ENCODE measurements around the gene TAF11L5. TPM values are rescaled to one million over a fixed set of nuclear protein-coding genes. Genes with fewer than 3 reads are reported as not detected.
"Not testable (repeated sequence)": the region's sequence is repeated elsewhere in the genome, so short reads cannot be mapped to it uniquely, and the experiment has no call there.

Gene TAF11L5
- total RNA-seq (2011; cell fraction: chromatin; rRNA removed; ENCODE audit: low replicate concordance), result 1.5 and 10.5 TPM in 2 replicates
- total RNA-seq (2011; cell fraction: nucleolus; rRNA removed), result 3.8 and 9.5 TPM in 2 replicates
- total RNA-seq (2011; cell fraction: nucleoplasm; rRNA removed), result 2.9 and 3.1 TPM in 2 replicates
- total RNA-seq (2014; rRNA removed), result 0.57 and 0.68 TPM in 2 replicates
- total RNA-seq (2014; rRNA removed; fragmentation: Illumina TruSeq; extraction: Trizol), result 0.29 TPM in 1 of 2 replicates, not detected in the other
- not detected in 2 replicates for total RNA-seq (2015; rRNA removed; fragmentation: Illumina TruSeq; extraction: Trizol)
- 0.53 TPM in 1 of 2 replicates, not detected in the other for total RNA-seq (2021)
- polyA plus RNA-seq (2011; rRNA removed), result 3.7 TPM in 1 of 2 replicates, not detected in the other
- 2.4 TPM in 1 of 2 replicates, not detected in the other for polyA plus RNA-seq (2011; cell fraction: cytosol; rRNA removed)
- polyA plus RNA-seq (2011; cell fraction: nucleus; rRNA removed), result 4.9 TPM in 1 of 2 replicates, not detected in the other
- 0.78 and 0.87 TPM in 2 replicates for polyA plus RNA-seq (2012)
- not detected in 2 replicates for polyA plus RNA-seq (2014; fragmentation: Illumina TruSeq; extraction: Trizol)
- polyA plus RNA-seq (2014; fragmentation: Nextera tagmentation; extraction: Ambion mirVana), result under 1 TPM in 1 of 2 experiments, not detected in 1; 0.27 TPM
- 0.20 TPM in 1 of 2 replicates, not detected in the other for polyA plus RNA-seq (2014; rRNA removed)
- 1.7 and 18.8 TPM in 2 replicates for polyA minus RNA-seq (2011; rRNA and poly(A)+ RNA removed)
- 2.7 TPM in 1 of 2 replicates, not detected in the other for polyA minus RNA-seq (2011; cell fraction: cytosol; rRNA and poly(A)+ RNA removed)
- polyA minus RNA-seq (2011; cell fraction: nucleus; rRNA and poly(A)+ RNA removed), result 4.2 and 36.1 TPM in 2 replicates
- Bru-seq, nascent RNA, result not detected
- not detected for BruChase-seq, experiment 1, labeled RNA remaining after a 2-hour chase
- BruChase-seq, experiment 2, labeled RNA remaining after a 6-hour chase, result not detected
- long read RNA-seq, experiment 1, result 0 reads
- long read RNA-seq, experiment 2, result 0 reads
- long read RNA-seq, experiment 3, result 0 reads

DNA sequence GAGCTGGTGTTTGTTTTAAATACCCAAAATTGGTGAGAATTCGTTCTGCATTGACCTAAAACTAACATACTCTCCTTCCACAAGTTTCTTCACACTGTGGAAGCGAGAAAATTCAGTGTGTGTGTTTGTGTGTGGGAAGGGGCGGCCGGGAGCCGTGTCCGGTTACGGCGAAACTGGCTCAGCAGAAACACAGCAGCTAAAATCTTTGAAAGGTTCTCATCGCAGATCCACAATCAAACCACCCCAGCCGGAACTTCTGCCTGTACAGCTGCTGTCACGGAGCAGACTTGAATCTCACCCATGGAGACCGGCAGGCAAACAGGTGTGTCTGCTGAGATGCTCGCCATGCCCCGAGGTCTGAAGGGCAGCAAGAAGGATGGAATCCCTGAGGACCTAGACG is at the start of gene TAF11L5:
TAF11L5 (plus strand) TSS at position 301 of the 400 bp plus-strand sequence.
- in situ Hi-C loops (cut with MboI), result loop anchor here (5.0 kb wide), 1 partner anchor 82 kb away; no protein-coding TSS in a partner anchor

GRCh38 chr5:17477043-17477442 is 48.0 kb upstream of the TAF11L5 start:
- POLR2A ChIA-PET, result interaction anchor here (0.6 to 0.7 kb wide), 2 partner anchors 8 to 9 kb away, joined by 3 to 4 read pairs; no protein-coding TSS in a partner anchor

More for the DNA sequence above, at the start of gene TAF11L5:
- H3K9ac ChIP-seq (ENCODE audit: insufficient read depth in 1 of 2, low read depth in 2 of 2, low read length in 2 of 2); H4K20me1 ChIP-seq (replicated peaks; ENCODE audit: control insufficient read depth, insufficient read depth, low read length); H3K4me2 ChIP-seq (ENCODE audit: insufficient read depth, low read length); POLR2A ChIA-PET; H3K79me2 ChIP-seq (ENCODE audit: control insufficient read depth, insufficient read depth, low read length); H3K27me3 ChIP-seq (ENCODE audit: control insufficient read depth in 2 of 2, insufficient read depth in 2 of 2, low read length in 2 of 2); H3K4me3 ChIP-seq; ATAC-seq; FAIRE-seq; DNase-seq (ENCODE audit: extremely low read depth in 1 of 4, low spot score in 3 of 4); H3K27ac ChIP-seq (ENCODE audit: extremely low read depth, low read depth, low read length); H2AFZ ChIP-seq (ENCODE audit: low read depth, low read length); H3K36me3 ChIP-seq (ENCODE audit: control insufficient read depth, insufficient read depth, low read length); H3K4me1 ChIP-seq (replicated peaks in 1 of 2; ENCODE audit: control insufficient read depth in 2 of 2, insufficient read depth in 2 of 2, low read length in 2 of 2); BruUV-seq (replicated peaks); H3K9me3 ChIP-seq (replicated peaks; ENCODE audit: control insufficient read depth, insufficient read depth, low read depth, low read length); intact Hi-C loops (cut with micrococcal nuclease); CTCF ChIA-PET (ENCODE audit: low intra/inter-chr PET ratio); H3K9me1 ChIP-seq (ENCODE audit: control insufficient read depth, insufficient read depth, low read length): not testable (repeated sequence)
- WGBS (ENCODE audit: insufficient coverage, low coverage, missing lambda C conversion rate), result no CpG with 5 or more reads among the region's 15 CpGs

More at GRCh38 chr5:17477043-17477442, 48.0 kb upstream of the TAF11L5 start:
- DNase-seq (ENCODE audit: extremely low read depth in 1 of 4, low spot score in 3 of 4) (no peak), ATAC-seq (no peak), FAIRE-seq (no peak)
- Histone ChIP-seq H3K4me3 (no peak overlapping the region), H3K79me2 (ENCODE audit: control insufficient read depth, insufficient read depth, low read length) (no peaks in the 10 kb centered on the region), H3K9me1 (ENCODE audit: control insufficient read depth, insufficient read depth, low read length) (no peaks in the 10 kb centered on the region), H3K4me2 (ENCODE audit: insufficient read depth, low read length) (no peak overlapping the region), H3K9ac (ENCODE audit: insufficient read depth in 1 of 2, low read depth in 2 of 2, low read length in 2 of 2) (no peak overlapping the region), H3K27me3 (ENCODE audit: control insufficient read depth in 2 of 2, insufficient read depth in 2 of 2, low read length in 2 of 2) (no peaks in the 10 kb centered on the region), H3K9me3 (replicated peaks; ENCODE audit: control insufficient read depth, insufficient read depth, low read depth, low read length) (no peaks in the 10 kb centered on the region), H4K20me1 (replicated peaks; ENCODE audit: control insufficient read depth, insufficient read depth, low read length) (no peaks in the 10 kb centered on the region), H3K36me3 (ENCODE audit: control insufficient read depth, insufficient read depth, low read length) (no peaks in the 10 kb centered on the region), H2AFZ (ENCODE audit: low read depth, low read length) (no peak overlapping the region), H3K4me1 (replicated peaks in 1 of 2; ENCODE audit: control insufficient read depth in 2 of 2, insufficient read depth in 2 of 2, low read length in 2 of 2) (no peaks in the 10 kb centered on the region), H3K27ac (ENCODE audit: extremely low read depth, low read depth, low read length) (no peak overlapping the region)
- 0% methylated on average over 3 of the region's 3 CpGs for WGBS (ENCODE audit: insufficient coverage, low coverage, missing lambda C conversion rate)
- in situ Hi-C loops (cut with MboI), result loop anchor here (25.0 kb wide), 1 partner anchor 835 kb away; no protein-coding TSS in a partner anchor
- no TSS peak for BruUV-seq (replicated peaks)
- CTCF ChIA-PET (ENCODE audit: low intra/inter-chr PET ratio), result no interaction called here
- TF ChIP-seq MBD1 (CRISPR knock-in tag; IDR thresholded peaks at IDR 0.05), result no peak
- TF ChIP-seq ZNF274 (IDR thresholded peaks at IDR 0.05; ENCODE audit: borderline replicate concordance, low read depth, low read length), result no peak
- no peak for TF ChIP-seq PHTF2 (CRISPR knock-in tag; IDR thresholded peaks at IDR 0.05)
- no peak for TF ChIP-seq MEF2A (IDR thresholded peaks at IDR 0.05; ENCODE audit: control insufficient read depth, low read depth, low read length)
- no peak for TF ChIP-seq ELF4 (CRISPR knock-in tag; IDR thresholded peaks at IDR 0.05)
- no peak for TF ChIP-seq SMARCA4 (IDR thresholded peaks at IDR 0.05)
- TF ChIP-seq, protein P1, sequence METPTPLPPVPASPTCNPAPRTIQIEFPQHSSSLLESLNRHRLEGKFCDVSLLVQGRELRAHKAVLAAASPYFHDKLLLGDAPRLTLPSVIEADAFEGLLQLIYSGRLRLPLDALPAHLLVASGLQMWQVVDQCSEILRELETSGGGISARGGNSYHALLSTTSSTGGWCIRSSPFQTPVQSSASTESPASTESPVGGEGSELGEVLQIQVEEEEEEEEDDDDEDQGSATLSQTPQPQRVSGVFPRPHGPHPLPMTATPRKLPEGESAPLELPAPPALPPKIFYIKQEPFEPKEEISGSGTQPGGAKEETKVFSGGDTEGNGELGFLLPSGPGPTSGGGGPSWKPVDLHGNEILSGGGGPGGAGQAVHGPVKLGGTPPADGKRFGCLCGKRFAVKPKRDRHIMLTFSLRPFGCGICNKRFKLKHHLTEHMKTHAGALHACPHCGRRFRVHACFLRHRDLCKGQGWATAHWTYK (CRISPR knock-in tag; IDR thresholded peaks at IDR 0.05), result no peak
- intact Hi-C loops (cut with micrococcal nuclease), result no loop called here
